Putamen (tissue), 1 donor: ENCODE measurements around the gene SAPCD1.

Experiments used
- DNase-seq: peaks from one replicate; pipeline ENCODE4 v3.0.0-alpha.2; 2016; ENCODE audit warnings: low spot score

Gene SAPCD1

DNA sequence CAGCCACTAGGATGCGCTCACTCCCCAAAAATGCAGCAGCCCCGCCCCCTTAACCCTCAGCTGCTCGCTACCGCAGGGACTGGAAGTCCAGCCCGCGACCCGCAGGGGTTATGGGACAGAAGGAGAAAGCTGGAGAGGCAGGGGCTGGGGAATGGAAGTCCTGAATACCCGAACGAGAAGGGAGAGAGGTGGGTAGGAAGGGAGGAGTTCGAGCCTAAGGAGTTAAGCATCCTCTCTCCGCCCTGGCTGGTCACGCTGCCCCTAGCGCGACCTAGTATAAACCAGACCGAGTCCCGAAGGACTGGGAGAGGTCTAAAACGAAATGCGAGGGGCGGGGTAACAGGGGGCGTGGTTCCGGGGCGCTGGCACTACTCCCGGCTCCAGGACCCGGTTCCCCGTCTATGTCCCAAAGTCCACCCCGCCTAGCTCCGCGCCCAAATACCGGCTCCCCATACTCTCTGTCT is 32.9 kb upstream of the SAPCD1 start:
- peak; percentile 79 for DNase-seq

DNA sequence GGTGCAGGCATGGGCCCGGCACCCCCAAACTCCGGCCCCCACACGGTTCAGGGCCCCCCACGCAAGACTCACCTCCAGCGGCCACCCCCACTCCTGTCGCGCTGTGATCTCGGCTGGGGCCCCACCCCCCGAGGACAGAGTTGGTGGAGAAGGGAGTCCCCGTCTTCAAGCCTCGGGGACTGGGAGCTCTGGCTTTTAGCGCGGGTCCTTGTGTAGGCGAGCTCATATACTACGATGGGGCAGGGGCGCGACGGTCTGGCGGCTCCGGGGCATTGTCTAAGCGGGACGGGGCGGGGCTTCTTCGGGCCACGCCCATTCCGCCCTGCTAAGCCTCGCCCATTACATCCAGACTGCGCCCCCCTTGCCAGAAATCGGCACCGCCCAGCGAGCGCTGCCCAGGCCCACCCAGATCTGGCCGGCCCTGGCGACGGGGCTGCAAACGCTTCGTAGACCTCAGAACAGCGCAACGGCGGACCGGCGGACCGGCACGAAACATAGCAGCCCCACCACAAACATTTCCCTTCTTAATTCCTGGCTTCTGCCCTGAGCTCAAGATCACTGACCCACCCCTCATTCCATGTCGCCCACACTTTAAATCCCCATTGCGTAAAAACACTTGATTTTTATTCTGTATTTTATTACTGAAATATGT is 32.4 kb upstream of the SAPCD1 start:
- peak; percentile 70 for DNase-seq

DNA sequence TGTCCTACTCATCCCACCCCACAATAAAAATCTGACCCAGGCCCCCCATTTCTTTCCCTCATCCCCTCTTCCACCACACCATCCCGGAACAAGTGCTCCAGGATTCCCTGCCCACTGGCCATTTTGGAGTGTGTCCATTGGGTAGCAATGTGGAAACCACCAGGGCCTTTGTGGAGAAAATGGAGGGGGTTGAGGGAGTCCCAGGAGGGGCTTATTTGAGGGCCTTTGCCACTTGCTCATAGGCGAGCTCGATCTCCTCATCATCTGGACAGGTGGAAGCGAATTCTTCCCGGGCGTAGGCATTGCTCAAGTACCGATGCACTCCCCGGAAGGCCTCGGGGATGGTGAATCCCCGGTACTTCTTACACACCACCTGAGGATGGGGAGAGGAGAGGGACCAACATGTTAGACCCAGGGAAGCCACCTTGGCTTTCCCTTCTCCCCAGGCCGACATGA is 31.8 kb upstream of the SAPCD1 start:
- DNase-seq, result no peak

DNA sequence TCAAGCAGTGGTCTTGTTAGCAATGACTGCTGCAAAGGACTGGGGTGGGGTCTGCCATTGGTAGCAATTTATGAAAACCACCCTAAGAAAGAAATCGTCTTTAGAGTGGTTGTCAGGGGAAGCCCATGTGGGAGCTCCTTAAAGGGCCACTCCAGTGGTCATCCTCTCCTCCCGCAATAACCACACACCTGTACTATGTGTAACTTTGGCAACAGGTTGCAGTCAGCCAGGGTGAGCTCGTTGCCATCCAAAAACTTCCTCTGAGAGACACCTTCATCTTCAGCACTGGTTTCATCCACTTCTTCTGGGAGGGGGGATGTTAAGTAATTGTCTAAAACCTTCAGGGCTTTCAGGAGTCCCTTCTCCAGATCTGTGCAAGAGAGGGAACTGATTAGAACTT is 30.4 kb upstream of the SAPCD1 start:
- DNase-seq, result no peak

DNA sequence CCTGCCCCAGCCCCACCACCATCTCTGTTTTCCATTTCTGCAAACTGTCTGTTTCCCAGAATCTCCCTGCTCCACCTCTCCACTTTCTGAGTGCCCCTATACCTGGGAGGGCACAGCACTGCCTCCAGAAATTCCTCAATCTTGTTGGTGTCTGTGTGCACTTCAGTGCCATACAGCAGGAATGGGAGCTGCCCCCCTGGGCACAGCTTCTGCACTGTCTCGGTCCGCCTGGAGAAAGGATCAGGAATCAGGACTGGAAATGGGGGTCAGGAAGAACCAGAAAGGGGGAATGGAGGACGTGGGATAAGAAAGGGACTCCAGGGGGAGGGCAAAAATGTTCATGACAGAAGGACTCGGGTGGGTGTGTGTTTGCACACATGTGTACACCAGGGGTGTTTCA is 28.7 kb upstream of the SAPCD1 start:
- DNase-seq, result no peak

DNA sequence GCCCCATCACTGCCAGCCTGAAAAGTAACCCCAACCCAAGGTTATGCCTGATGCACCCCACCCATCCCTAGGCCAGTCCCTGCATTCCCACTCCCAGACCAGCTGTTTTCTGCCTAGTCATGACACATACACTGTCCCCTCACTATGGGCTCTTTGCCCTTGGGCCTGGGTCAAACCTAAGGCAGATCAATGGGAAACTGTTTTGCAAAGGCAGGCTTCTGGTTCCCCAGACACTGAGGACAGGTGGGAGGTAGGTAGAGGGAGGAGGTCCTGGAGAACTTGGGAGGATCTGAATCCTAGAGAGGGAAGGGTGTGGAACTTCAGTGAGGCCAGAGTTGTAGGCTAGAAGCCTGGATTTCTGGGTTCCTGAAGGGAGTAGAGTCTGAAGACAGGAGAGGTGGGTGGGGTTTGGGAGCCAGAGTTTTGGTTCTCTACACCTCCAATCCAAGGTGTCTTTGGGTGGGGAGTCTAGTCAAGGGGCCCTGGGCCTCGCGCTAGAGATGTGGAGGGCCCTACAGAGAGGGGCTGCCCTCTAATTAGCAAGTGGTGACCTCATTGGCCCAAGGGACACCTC is 28.1 kb upstream of the SAPCD1 start:
- no peak for DNase-seq

DNA sequence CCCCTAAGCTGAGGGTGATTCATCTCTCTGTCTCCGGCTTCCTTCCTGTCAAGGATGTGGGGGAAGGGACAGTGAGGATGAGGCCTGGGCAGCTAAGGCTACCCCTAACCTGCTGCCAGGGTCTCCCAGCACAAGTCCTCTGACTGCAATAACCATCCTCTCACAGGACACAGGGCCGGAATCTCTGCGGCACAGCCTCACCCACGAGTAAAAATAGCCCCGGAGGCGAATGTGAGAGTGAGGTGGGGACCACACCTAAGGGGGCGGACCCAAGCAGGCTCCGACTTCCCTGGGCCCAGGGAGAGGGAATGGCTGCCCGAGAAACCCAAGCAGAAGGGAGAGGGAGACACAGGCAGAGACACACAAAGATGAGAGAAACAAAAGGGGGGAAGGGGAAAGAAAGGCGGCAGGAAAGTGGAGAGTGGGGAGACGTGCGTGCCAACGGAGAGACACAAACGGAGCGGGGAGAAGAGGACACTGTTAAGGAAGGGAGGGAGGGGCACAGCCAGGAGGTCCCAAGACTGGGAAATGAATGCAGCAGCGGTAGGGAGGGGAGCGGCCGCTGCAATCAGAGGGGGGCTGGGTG is 27.5 kb upstream of the SAPCD1 start:
- no peak for DNase-seq

DNA sequence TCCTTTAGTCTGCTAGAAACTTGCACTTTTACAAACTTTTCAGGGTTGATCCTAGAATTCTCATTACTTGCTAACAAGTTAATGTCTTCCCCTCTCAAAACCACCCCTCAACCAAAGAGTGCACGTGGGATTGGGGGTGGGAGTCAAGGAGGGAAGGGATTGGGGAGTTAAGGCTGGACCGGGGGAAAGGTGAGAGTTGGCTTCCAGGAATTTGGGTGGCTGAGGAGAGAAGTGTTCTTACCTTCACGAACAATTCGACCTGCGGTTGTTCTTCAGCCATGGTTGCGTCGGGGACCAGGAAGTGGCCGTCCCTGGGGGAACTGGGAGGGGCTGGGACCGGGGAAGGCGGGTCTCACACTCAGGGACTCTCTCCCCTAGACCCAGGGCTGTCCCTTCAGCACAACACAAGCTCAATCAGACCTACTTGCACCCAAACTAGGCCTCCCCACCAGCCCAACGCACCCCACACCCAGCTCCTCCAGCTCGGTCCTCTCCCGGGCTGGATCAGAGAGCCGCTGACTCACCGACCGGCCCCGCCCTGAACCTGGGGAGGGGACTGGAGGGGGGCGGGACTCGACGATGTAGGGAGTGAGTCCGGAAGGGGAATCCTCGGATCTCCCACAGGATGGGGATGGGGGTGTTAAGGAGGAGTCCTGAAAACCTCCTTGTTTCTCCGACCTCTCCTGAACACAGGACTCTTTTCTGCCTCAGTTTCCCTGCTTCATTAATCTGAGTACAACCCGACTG is 26.3 kb upstream of the SAPCD1 start, which contains the start of gene CLIC1:
TSS of gene CLIC1 (minus strand) at position 510 of the 747 bp plus-strand sequence. CDS start at position 280, 230 bp downstream.
- DNase-seq, result no peak

DNA sequence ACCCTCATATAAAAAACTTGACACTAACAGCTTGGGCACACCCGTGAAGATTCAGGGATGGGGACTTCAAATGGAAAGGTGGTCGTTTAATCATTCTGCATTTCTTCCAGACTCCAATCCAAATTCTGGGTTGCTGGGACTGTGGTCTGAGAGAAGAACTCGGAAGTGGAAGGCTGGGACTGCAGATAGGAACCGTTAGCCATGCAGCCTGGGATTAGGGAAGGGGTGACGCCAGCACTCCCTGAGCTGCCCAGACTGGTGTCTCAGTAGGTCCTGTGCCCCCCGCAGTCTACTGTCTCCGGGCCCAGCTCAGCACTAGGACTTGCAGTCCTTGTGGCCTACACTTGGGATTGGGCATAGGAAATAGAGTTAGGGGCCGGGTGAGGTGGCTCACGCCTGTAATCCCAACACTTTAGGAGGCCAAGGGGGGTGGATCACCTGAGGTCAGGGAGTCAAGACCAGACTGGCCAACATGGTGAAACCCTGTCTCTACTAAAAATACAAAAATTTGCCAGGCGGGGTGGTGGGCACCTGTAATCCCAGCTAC is 25.6 kb upstream of the SAPCD1 start:
- no peak for DNase-seq

DNA sequence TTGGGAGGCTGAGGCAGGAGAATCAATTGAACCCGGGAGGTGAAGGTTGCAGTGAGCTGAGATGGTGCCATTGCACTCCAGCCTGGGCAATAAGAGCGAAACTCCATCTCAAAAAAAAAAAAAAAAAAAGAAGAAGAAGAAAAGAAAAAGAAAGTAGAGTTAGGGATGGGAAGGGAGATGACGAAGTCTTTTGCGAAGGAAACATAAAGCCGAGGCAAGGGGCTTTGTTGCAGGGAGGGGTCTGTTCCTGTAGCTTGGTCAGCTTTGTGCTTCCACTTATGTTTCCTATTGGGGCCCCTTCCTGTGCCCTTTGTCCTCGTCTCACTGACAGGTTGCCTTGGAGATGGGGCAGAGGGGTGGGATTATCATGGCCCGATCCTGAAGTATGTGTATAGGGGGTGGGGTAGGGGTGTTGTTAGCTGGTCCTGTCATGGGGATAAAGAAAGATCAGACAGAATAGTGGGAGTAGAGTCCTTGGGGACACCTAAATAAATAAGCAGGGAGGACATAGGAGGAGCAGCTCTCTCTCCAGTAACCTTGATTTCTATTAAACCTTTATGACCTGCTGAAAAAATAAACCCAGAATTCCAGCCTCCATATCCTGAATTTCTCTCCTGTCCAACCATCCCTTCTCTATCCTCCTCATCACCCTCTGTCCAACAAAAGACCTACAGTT is 25.0 kb upstream of the SAPCD1 start:
- no peak for DNase-seq

DNA sequence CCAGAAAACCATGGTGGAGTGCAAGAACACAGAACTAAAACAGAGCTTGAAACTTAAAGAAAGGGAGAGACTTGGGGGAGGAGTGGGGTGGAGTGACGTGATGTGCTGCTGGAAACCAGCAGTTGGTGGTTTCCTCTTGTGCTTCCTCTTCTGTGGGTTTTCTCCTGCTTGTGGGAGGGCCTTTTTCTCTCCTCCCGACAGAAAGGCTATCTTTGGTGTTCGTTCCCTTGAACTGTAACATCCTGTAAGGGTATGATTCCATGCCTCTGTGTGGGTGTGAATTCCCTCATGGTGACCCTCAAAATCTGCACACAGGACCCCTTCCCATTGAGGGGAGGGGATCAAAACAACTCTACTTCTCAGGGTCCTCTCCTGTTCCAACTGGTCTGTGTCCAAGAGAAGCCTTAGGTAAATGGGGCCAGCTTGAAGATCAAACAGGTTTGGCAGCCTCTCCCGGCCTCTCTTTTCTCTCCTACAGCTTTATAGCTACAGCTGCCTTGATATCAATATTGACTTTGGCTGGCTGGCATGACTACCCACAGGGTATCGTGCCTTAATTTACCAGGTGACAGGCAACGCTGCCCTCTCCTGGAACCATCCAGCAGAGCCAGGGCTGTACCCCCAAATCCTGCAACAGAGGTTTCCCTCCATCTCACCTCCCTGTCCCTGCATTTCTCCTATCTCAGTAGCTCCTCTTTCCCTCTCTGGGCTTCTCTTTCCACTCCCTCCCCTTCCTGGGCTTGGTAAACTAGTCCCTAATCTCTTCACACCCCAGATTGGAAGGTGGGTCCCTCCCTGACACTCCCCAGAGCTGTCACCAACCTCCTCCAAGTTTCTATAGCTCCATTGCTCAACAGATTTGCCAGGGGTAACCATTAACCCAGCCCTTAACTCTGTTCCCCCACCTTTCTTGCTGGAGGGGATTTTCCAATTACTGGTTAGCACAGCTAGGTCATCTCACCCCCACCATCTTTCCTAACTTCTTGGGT is 24.2 kb upstream of the SAPCD1 start:
- no peak for DNase-seq

DNA sequence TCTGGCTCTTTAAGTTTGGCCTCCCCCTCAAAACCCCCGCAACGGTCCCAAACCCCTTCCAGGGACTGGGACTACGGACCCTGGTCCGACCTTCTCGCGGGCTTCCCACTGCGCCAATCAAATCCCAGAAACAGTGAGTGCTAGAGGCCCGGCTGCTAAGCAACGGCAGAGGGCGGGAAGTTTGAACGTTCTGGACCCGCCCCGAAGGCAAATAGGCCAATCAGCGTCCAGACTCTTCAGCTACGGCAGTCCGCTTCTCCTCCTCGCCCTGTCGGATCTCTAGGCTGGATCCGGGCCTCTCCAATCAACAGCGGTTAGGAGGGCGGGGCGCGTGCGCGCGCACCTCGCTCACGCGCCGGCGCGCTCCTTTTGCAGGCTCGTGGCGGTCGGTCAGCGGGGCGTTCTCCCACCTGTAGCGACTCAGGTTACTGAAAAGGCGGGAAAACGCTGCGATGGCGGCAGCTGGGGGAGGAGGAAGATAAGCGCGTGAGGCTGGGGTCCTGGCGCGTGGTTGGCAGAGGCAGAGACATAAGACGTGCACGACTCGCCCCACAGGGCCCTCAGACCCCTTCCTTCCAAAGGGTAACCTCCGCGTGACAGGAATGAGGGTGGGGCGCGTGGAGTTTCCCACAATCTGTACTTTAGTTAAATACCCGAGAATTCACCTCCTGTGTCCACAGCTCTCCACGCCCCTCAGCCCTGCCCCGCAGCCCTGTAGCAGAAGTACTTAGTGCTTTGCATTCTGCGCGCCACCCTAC is 22.6 kb upstream of the SAPCD1 start, which contains the start of gene MSH5:
TSS of gene MSH5 (plus strand) at position 367 of the 758 bp plus-strand sequence. CDS start 462 bp downstream, outside the sequence.
- DNase-seq, result peak; percentile 98

DNA sequence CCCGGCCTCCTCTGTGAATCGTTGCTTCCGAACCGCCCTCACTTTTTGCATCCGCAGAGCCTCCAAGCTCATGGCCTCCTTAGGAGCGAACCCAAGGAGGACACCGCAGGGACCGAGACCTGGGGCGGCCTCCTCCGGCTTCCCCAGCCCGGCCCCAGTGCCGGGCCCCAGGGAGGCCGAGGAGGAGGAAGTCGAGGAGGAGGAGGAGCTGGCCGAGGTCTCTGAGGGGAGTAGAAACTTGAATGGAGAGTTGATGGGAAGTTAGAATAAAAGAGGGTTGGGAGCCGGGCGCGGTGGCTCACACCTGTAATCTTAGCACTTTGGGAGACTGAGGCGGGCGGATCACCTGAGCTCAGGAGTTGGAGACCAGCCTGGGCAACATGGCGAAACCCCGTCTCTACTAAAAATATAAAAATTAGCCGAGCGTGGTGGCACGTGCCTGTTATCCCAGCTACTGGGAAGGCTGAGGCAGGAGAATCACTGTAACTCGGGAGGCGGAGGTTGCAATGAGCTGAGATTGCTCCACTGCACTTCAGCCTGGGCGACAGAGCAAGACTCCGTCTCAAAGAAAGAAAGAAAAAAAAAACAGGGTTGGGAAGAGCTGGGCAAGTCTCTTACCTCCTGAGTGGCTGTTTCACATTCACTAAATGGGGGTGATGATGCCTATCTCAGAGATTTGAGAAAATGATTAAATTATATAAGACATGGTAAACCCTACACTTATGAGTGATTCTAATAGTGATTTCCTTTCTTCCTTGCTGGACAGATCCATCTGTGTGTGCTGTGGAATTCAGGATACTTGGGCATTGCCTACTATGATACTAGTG is 21.8 kb upstream of the SAPCD1 start:
- DNase-seq, result no peak

DNA sequence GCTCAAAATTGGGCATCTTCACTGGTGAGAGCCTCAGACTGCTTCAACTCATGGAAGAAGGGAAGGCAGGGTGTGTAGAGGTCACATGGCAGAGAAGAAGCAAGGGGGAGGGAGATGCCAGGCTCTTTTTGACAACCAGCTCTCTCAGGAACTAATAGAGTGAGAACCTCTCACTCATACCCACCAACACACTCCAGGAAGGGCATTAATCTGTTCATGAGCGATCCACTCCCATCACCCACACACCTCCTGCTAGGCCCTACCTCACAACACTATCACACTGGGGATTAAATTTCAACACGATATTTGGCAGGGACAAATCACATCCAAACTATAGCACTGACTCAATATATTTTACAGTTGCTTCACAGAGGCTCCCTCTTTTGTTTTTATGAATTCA is 20.6 kb upstream of the SAPCD1 start:
- no peak for DNase-seq

DNA sequence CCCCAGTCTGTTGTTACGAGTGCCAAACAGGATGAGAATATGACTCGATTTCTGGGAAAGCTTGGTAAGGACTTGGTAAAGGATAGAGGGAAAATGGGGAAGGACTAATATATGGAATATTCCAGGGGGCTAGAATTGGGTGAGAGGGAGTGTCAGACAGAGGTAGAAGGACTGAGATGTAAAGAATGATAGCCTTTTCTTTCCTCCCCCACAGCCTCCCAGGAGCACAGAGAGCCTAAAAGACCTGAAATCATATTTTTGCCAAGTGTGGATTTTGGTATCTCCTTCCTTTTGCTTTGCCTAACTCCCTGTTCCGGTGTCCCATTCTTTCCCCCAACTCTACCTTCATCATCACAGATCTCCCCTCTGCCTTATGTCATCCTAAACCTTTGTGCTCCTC is 19.6 kb upstream of the SAPCD1 start:
- DNase-seq, result no peak

DNA sequence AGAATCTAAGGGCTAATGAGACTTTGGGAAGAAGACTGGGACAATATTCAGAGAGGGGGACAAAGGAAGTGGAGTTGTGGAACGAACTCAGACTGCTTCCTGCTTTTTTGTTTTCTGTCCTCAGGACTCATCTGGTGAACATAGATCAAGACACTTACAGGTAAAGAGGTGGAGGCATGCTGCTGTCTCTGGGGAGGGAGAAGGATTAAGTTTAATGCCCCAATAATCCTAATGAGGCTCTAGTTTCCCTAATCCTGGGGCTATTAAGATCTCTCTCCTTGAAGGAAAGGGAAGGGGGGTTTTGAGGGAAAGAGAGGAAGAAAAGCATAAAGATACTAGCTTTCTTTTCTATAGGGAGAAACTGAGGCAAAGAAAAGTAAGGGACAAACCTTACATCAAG is 18.0 kb upstream of the SAPCD1 start:
- DNase-seq, result no peak

DNA sequence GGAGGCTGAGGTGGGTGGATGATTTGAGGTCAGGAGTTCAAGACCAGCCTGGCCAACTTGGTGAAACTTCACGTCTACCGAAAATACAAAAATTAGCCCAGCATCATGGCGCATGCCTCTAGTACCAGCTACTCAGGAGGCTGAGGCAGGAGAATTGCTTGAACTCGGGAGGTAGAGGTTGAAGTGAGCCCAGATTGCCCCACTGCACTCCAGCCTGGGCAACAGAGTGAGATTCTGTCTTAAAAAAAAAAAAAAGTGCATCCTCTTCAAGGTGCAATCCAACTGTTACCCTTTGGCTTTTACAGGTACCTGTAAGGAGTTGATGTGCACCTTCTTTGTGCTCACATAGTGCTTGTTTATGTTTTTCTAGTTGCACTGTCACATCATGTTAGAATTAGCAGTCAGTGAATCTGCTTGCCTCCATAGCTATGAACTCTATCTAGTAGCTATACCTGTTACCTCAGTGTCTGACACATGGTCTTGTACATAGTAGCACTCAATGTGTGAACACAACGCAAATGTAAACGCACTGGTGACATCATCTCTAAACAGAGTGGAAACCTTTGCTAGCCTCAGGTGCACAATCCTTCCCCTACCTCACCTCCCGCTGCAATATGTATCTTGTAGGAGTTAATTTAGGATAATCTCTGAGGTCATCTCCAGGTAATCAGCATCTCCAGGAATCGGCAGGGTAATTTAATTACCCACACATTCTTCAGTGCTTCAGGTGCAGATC is 13.0 kb upstream of the SAPCD1 start:
- no peak for DNase-seq

DNA sequence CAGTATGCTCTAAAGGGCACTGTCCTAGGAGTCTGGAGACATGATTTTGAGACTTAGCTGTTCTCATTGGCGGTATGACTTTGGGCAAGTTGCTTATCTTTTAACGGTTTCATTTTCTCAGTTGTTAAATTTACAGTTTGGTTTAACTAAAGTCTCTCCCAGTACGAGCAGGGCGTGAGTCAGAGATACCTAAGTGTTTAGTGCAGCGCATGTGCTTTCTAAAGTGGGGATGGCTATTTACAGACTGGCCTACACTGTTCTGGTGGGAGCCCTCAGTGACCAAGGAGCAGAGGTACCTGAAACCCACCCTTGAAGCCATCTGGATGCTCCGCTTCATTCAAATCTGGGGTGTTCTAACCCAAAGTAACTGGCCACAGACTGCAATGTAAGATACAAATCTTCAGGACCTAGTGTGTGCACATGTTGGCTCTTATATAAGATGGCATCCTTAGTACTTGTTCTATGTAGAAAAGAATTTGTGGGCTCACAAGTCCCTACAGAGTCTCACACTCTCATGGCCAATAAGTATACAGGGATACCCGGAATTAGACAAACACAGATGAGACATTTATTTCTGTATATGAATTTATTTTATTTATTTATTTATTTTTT is 11.9 kb upstream of the SAPCD1 start:
- no peak for DNase-seq
